DMS53 treated with DMSO at 0.1 percent for 48 hours (cell line): ENCODE measurements around the gene PSEN2.
"Not testable (repeated sequence)": the region's sequence is repeated elsewhere in the genome, so short reads cannot be mapped to it uniquely, and the experiment has no call there.

Experiments
- DNase-seq: peaks from one replicate; lab custom pipeline; 2025; ENCODE audit not compliant: unreplicated experiment; lab: John Stamatoyannopoulos, UW

The PSEN2 gene

DNA sequence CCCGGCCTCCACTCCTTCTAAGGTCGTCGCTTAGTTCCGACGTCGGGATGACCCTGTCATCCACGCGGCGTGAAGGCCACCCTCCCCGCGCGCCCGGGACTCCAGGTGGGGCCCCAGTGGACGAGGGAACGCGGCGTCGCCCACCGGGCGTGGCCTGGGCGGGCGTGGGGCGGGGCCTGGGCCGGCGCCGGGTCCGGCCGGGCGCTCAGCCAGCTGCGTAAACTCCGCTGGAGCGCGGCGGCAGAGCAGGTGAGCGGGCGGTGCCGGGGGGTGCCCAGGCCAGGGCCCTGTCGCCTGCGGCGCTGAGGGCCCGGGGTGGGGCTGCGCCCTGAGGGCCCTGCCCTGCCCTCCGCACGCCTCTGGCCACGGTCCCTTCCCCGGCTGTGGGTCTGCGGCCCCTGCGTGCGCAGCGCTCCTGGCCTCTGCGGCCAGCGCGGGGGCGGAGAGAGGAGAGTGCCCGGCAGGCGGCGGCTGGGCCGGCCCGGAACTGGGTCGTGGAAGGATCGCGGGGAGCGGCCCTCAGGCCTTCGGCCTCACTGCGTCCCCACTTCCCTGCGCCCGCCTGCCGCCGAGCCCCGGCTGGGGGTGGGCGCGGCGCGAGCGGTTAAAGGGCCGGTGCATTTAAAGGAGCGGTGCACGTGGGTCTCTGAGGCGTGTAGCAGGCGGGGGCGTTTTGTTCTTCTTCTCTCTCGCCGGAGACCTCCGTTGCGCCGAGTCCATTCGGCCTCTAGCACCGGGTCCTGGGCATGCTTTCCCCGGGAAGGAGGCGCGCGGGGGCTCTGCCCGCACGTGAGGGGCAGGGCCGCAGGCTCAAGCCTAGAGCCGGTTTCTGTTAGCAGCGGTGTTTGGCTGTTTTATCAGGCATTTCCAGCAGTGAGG is at the start of gene PSEN2:
PSEN2 (plus strand) TSS at position 216 of the 879 bp plus-strand sequence. CDS start 11,292 bp downstream, outside the sequence.
- peak; percentile 66 for DNase-seq

DNA sequence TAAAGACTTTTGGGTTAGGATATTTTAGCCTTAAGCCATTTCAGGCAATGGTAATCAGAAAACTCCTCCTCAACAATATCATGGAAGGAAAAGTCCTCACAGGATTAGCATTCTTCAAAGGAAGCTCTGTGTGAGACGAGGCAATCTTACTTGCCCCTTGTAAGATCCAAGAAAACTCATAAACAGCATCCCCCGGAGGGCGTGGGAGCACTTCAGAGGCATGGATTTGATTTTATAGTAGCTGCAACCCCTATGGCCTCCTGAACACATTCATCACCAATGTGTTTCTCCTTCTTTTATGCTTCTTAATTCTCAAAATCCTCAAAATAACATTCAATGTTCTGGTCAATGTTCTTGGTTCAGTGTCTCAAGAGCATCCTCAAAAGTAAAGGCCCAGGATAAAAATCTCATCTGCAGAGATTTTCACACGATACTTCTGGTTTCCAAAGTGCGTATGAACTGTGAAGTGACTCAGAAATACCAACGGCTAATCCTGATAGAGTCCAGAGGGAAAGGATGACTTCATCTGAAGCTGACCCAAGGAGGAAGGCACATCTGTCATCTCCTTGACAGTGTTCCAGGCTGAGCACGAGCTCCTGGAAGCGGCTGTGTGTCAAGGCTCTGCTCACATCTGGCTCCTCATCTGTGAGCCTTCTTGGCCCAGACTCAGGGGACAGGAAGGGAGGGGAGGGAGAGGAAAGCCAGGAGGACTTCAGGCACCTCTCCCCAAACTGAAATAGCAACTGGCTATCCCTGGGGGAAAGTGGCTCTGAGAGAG is 49.3 kb upstream of the PSEN2 start:
- DNase-seq: no peak

DNA sequence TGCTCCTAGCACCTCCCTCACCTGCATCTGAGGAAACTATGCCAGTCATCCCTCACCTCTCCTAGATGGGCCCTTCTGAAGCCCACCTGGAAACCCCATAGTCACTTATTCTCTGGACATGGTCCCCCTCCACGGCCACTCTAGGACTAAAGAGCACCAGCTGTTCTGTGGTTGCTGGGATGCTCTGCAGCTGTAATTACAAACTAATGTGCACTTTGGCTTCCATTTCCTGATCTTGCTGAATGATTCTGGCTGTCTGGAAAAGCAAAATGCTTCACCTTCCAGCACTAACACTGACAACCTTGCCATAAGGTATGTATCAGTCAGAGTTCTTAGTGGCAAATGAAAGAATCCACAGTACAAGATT is 48.7 kb upstream of the PSEN2 start:
- no peak for DNase-seq

DNA sequence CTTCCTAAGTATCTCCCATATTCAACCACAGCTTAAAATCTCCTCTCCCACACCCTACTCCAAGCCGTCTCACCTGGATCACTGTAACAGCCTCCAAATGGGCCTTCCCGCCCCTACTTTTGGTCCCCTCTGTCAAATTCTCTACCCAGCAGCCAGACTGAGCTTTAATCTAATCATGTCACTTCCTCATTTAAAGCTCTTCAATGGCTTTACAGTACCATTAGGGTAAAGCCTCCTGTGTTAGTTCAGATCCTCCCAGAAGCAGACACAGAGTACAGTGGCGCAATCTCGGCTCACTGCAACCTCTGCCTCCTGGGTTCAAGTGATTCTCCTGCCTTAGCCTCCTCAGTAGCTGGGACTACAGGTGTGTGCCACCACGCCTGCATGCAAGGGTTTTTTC is 46.8 kb upstream of the PSEN2 start:
- no peak for DNase-seq

DNA sequence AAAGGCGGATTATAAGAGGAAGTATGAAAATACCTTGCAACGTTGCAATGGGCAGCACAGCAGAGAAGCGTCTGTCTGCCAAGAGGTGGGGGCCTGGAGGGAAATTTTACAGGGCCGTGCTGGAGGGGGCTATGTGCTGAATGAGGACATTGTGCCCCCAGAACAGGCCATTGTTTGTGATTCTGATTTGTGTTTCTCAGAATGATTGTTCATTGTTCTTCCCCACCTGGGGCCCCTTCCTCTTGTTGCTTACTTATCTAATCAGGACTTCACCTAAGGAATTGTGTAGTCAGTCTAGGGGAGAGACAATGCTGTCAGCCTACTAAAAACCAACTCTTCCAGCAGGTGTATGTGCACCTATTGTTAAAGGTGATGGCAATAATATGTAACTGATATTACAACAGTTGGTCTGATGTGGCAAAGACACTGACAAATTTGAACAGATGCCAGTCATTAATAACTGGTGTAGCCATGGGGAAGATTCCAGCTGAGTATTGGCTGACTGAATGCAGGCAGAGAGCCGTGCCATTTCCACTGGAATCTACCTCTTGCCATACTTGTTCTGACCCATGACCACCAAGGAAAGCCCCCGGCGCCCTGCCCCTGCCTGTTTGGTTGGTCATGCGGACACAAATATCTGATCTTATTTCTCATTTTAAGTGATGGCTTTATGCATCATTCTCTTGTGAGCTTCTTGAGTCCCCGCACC is 45.2 kb upstream of the PSEN2 start:
- no peak for DNase-seq

DNA sequence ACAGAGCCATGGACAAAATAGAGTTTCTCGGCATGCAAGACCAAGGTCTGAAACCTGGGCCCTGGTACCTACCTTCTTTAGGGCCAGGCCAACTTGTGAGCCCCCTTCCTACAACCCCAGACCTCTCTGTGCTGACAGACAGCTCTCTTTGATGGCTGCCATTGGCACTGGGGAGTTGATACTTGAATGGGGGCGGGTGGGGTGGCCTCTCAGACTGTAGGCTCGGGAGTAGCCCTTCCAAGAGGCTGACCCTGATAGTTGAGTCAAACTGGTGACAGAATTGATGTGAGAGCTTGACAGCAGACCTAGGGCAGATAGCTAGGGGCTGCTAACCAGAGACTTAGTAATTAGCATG is 44.7 kb upstream of the PSEN2 start:
- DNase-seq: no peak

DNA sequence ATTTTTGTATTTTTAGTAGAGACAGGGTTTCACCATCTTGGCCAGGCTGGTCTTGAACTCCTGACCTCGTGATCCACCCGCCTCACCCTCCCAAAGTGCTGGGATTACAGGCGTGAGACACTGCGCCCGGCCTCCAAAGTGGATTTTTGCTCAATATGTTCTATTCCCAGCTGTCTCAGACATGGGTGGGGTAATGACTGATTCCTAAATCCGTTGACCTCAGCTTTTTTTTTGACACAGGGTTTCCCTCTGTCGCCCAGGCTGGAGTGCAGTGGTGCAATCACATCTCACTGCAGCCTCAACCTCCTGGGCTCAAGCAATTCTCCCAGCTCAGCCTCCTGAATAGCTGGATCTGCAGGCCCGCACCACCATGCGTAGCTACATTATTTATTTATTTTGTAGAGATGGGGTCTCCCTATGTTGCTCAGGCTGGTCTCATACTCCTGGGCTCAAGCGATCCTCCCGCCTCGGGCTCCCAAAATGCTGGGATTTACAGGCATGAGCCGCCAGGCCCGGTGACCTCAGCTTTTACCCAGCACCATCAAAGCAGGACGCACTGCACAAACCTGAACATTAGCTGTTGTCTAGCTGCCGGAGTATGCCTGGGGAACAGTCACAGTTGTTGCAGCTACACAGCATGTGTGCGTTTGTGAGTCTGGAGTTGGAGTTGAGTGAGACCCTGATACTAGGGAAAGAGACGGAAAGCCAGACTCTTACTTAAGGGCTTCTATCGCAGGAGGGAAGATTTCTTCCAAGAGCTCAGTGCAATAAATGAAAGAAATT is 43.7 kb upstream of the PSEN2 start:
- no peak for DNase-seq

DNA sequence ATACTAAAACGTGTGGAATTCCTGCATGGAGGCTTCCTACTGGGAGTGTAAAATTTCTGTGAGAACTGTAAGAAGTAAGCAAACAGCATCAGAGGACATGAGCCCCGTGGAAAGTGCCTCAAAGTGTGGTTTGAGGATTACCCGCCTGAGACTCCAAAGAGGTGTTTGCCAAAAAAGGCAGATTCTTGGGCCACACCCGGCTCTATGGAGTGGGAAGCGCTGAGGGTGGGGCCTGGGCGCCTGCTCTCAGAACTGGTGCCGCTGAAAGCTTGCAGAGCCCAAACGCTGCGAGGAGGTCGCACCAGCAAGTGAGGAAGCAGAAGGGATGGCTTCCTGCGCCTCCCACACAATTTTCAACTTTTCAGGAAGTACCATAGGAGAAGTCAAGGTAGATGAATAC is 43.0 kb upstream of the PSEN2 start:
- DNase-seq: no peak

DNA sequence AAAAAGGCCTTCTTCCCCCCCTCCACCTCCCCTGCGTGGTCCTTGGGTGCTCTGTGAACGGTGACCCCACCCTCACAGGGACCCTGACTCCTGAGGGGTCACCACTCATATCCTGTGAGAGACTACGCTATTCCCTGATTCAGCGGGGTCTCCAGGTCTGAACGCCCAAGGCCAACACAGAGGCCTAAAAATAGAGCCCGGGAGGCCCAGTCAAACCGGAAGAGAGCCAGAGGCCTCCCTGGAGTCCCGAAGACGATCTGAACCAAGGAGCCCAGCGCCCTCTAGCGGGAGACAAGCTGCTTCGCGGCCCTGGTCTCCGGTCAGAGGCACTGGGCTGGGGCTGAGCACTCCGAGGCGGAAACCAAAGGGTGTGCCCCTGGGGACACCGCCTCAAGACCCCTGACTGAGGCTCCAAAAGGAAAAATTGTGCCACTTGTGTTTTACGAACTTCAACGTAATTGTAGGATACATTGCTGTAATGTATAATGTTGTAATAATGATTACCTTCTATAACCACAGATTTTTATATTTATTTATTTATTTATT is 42.4 kb upstream of the PSEN2 start:
- peak; percentile 88 for DNase-seq

DNA sequence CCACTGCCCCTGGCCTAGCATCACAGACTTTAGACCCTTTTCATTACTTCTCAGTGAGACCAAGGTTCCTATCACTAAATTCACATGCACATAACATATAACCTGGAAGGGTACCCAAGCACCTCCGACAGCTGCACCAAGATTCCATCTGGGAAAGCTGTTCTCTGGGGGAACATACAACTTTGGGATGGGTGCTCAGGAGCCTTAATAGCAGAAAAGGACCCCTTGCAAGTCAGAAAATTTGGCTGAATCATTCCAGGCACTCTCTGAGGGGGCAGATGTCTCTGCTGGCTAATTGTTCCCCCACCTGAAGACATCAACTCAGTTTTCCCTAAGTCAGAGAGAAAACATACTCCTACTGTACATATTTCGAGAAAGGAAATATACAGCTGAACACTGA is 41.3 kb upstream of the PSEN2 start:
- no peak for DNase-seq

DNA sequence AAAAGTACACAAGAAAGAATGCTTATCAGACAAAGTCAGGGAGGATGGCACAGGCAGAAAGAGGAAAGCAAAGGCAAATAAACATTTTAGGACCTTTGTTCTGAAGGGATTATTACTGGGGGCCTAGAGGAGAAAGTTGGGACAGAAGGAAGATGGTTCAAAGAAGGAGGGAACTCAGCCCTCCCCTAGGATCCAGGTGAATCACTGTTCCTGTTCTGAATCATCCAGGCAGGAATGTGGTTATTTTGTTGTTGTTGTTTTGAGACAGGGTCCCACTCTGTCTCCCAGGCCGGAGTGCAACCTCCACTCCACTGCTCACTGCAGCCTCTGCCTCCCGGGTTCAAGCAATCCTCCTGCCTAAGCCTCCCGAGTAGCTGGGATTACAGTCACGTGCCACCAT is 38.5 kb upstream of the PSEN2 start:
- no peak for DNase-seq

DNA sequence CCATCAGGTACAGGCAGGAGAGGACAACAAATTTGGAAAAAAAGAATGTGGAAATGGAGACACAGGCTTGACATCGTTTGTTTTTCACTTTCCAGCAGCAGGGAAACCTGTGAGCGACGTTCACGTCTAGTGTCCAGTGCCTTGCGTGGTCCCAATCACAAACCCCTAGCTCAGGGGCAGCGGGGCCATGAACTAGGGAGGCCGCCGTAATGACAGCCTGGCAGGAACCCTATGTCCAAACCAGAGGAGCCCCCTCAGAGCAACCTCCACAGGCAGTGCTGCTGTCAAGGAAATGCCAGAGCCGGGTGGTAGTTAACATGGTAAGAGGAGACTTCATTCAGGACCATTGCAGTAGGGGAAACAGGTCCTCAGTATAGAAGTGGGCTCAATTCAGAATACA is 37.8 kb upstream of the PSEN2 start:
- no peak for DNase-seq

DNA sequence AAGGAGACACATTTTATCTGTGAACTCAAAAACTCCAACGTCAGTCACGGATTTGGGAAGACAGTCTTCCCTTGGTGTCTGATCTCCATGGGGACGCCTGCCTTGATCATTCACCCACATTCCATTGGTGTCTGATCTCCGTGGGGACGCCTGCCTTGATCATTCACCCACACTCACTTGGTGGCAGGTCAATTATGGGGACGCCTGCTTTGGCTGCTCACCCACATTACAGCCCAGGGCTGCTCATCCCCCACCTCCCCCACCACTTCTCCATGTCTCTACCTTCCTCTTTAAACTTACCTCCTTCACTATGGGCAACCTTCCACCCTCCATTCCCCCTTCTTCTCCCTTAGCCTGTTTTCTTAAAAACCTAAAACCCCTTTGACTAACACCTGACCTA is 36.2 kb upstream of the PSEN2 start:
- DNase-seq: not testable (repeated sequence)

DNA sequence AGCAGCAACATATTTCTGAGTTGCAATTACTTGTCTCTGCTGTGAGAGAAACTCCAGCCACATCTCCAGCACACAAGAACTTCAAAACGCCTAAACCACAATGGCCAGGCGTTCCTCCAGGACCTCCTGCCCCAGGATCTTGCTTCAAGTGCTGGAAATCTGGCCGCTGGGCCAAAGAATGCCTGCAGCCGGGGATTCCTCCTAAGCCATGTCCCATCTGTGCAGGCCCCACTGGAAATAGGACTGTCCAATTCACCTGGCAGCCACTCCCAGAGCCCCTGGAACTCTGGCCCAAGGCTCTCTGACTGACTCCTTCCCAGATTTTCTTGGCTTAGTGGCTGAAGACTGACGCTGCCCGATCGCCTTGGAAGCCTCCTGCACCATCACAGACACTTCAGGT is 35.0 kb upstream of the PSEN2 start:
- DNase-seq: not testable (repeated sequence)

DNA sequence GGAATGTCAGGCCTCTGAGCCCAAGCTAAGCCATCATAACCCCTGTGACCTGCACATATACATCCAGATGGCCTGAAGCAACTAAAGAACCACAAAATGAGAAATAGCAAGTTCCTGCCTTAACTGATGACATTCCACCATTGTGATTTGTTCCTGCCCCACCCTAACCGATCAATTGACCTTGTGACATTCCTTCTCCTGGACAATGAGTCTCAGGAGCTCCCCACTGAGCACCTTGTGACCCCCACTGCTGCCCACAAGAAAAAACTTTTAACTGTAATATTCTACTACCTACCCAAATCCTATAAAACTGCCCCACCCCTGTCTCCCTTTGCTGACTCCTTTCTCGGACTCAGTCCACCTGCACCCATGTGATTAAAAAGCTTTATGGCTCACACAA is 32.5 kb upstream of the PSEN2 start:
- not testable (repeated sequence) for DNase-seq

DNA sequence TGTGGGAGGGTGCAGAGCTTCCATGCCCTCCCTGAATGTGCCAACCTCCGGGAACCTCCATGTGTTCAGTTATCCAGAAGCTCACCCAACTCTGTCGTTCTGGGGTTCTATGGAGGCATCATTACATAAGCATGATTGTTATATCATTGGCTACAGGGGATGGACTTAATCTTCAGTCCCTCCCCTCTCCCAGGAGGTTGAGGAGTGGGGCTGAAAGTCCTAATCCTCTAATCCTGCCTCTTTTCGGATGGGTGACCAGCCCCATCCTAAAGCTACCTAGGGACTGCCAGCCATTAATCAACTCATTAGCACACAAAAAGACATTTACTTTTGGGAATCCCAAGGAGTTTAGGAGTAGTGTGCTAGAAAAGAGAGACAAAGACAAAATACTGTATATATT is 32.0 kb upstream of the PSEN2 start:
- DNase-seq: no peak

DNA sequence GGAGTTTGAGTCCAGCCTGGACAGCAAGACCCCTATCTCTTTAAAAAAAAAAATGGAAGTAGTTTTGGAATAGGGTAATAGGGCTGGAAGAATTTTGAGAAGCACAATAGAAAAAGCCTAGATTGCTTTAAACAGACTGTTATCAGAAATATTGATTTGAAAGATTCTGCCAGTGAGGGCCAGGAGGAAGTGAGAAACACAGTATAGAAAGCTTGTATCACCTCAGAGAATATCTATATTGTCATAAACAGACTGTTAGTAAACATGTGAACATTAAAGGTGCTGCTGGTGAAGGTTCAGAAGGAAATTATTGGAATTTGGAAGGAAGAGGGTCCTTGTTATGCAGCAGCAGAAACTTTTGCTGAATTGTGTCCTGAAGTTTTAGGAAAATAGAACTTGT is 24.8 kb upstream of the PSEN2 start:
- no peak for DNase-seq

DNA sequence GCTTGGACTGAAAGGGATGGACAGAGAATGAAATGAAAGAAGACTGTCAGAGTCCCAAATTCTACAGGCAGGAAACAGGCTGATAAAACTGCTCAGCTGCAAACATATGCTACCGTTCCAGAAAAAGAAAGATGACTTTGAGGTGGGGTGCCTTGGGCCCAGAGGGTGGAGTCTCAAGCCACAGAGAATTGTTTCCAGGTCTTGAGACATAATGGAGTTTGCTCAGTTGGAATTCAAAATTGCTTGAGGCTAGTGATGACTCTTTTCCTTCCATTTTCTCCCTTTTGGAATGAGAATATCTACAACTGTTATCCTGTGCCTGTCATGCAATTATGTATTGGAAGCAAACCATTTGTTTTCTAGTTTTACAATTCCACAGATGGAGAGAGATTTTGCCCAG is 23.6 kb upstream of the PSEN2 start:
- DNase-seq: no peak

DNA sequence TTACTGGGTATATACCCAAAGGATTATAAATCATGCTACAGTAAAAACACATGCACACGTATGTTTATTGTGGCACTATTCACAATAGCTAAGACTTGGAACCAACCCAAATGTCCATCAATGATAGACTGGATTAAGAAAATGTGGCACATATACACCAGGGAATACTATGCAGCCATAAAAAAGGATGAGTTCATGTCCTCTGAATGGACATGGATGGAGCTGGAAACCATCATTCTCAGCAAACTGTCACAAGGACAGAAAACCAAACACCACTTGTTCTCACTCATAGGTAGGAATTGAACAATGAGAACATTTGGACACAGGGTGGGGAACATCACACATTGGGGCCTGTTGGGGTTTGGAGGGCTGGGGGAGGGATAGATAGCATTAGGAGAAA is 15.9 kb upstream of the PSEN2 start:
- not testable (repeated sequence) for DNase-seq

DNA sequence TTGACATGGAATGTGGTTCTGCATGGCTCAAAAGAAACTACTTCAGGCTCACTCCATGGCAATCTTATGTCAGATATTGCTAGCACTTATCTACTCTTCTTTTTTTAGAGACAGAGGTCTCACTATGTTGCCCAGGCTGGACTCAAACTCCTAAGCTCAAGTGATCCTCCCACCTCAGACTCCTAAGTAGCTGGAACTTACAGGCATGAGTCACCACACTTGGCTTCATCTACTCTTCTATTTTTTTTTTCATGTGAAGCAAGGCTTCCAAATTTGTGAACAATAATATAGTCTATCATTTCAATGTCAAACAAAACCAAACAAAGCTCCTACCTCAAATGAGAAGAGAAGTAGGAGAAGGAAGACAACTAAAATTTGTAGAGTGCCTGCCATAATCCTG is 7.5 kb upstream of the PSEN2 start:
- DNase-seq: no peak

DNA sequence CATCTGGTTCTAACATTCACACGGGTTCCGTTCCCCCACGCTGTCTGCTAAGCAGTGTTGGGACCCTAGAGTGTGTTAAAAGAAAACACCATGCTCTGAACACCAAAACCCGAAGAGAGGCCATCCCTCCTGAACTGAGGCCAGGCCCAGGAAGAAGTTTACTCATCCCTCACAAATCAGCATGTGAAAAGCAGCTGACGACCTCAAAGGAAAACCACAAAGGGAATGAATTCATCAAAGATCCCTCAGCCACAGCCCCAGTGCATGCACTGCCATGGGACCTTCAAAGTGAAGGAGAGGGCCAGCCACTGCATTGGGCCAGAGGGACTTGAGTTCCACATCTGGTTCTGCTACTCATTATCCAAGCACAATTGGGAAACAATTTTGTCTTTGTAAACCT is 7.0 kb upstream of the PSEN2 start:
- DNase-seq: no peak
